ENCODE data around the gene ZSCAN22. TPM values are rescaled to one million over a fixed set of nuclear protein-coding genes. Genes with fewer than 3 reads are reported as not detected.

Gene ZSCAN22
- total RNA-seq, 1 experiment from 2014 or later: 4.6 TPM

- TF ChIP-seq RAD21 (IDR thresholded peaks at IDR 0.05; ENCODE audit: low read depth) (no peak), FOSL1 (IDR thresholded peaks at IDR 0.05; ENCODE audit: low read depth) (no peak), CTCF (IDR thresholded peaks at IDR 0.05 in 2 of 3, conservative IDR thresholded peaks at IDR 0.05 in 1 of 3; ENCODE audit: borderline replicate concordance in 1 of 3, insufficient read depth in 1 of 3, low read depth in 2 of 3, low read length in 2 of 3) (no peak), JUND (IDR thresholded peaks at IDR 0.05) (no peak), ZBTB33 (IDR thresholded peaks at IDR 0.05; ENCODE audit: extremely low read depth, insufficient replicate concordance, low read length) (no peak), YY1 (IDR thresholded peaks at IDR 0.05; ENCODE audit: extremely low read depth, insufficient replicate concordance, low read depth, low read length) (no peak)
- POLR2A ChIA-PET: no interaction called here
- Histone ChIP-seq H4K20me1 (ENCODE audit: insufficient read depth) (no peaks in the 10 kb centered on the region), H3K79me2 (ENCODE audit: insufficient read depth, low read length) (0 out of 2 replicates have a peak, but pooled peaks cover 3% of the 10 kb centered on the region), H3K36me3 (ENCODE audit: control insufficient read depth in 1 of 2, insufficient read depth in 2 of 2, low read length in 2 of 2) (no peaks in the 10 kb centered on the region), H3K9me2 (ENCODE audit: insufficient read depth) (no peaks in the 10 kb centered on the region), H3K4me3 (replicated peaks in 1 of 2; ENCODE audit: low read depth in 1 of 2, low read length in 2 of 2) (no peak overlapping the region), H3K9ac (ENCODE audit: low read length) (no peak overlapping the region), H3K27me3 (ENCODE audit: insufficient read depth, low read length) (no peaks in the 10 kb centered on the region), H3K27ac (ENCODE audit: low read depth, low read length) (no peak overlapping the region), H2AFZ (ENCODE audit: low read depth, low read length, poor library complexity, severe bottlenecking) (no peak overlapping the region), H3K4me2 (ENCODE audit: low read length) (no peak overlapping the region), H3K9me3 (ENCODE audit: control insufficient read depth in 1 of 2, insufficient read depth in 1 of 2, low read depth in 1 of 2, low read length in 2 of 2) (no peaks in the 10 kb centered on the region), H3K4me1 (ENCODE audit: control insufficient read depth in 1 of 2, insufficient read depth in 2 of 2, low read length in 2 of 2) (peaks cover 6 to 12% of the 10 kb centered on the region in 2 experiments; a peak in 3 of 4 replicates)
- DNase-seq (ENCODE audit: low read depth, low spot score) (no peak), ATAC-seq (no peak)
- BruUV-seq (replicated peaks): no TSS peak
- intact Hi-C loops (cut with micrococcal nuclease): no loop called here
- CTCF ChIA-PET: no interaction called here
- RAD21 ChIA-PET (ENCODE audit: low non-redundant PET in 1 of 2, low total read pairs in 2 of 2, uncharacterized antibody in 2 of 2, unreplicated experiment in 2 of 2): no interaction called here
Measured at GRCh38 chr19:58357481-58358145, 30.8 kb downstream of the ZSCAN22 start.
